ENCODE measurements around the gene ZG16B.

- TF ChIP-seq POLR2A (IDR thresholded peaks at IDR 0.05; ENCODE audit: borderline replicate concordance, extremely low read depth, insufficient read depth, insufficient read length) (no peak), POLR2AphosphoS5 (IDR thresholded peaks at IDR 0.05; ENCODE audit: low read depth, low read length) (no peak), CTCF (IDR thresholded peaks at IDR 0.05 in 2 of 3, conservative IDR thresholded peaks at IDR 0.05 in 1 of 3; ENCODE audit: borderline replicate concordance in 1 of 3, insufficient read depth in 1 of 3, low read depth in 2 of 3, low read length in 2 of 3) (no peak), EZH2phosphoT487 (IDR thresholded peaks at IDR 0.05; ENCODE audit: borderline replicate concordance) (no peak), EGR1 (IDR thresholded peaks at IDR 0.05; ENCODE audit: low read depth) (no peak), MAX (IDR thresholded peaks at IDR 0.05) (no peak), EZH2 (IDR thresholded peaks at IDR 0.05) (no peak), SP1 (IDR thresholded peaks at IDR 0.05; ENCODE audit: low read depth) (no peak), RAD21 (IDR thresholded peaks at IDR 0.05; ENCODE audit: low read depth) (no peak), ZNF274 (IDR thresholded peaks at IDR 0.05; ENCODE audit: low read depth, low read length) (no peak), SIN3A (IDR thresholded peaks at IDR 0.05; ENCODE audit: low read depth) (no peak), JUND (IDR thresholded peaks at IDR 0.05) (no peak), REST (IDR thresholded peaks at IDR 0.05; ENCODE audit: low read depth) (no peak)
Measured at GRCh38 chr16:2787406-2787805, 42.7 kb upstream of the ZG16B start, which contains the start of gene PRSS33.
